Stomach (tissue), 4 donors: ENCODE measurements around the gene CD84.
"Not testable (repeated sequence)": the region's sequence is repeated elsewhere in the genome, so short reads cannot be mapped to it uniquely, and the experiment has no call there.

ENCODE experiments used
- EP300 ChIP-seq: sonication (generic); formaldehyde crosslinking; IDR thresholded peaks from one replicate; pipeline ENCODE4 v1.6.1; 2017; ENCODE audit warnings: antibody characterized with exemption
- POLR2A ChIP-seq, 4 donors: fragments of 450-650 bp; IDR thresholded peaks; one replicate each; pipeline ENCODE4 v1.6.1; 2016; ENCODE audit warnings: antibody characterized with exemption in 4 of 4, control low read depth in 2 of 4, mild to moderate bottlenecking in 1 of 4, moderate library complexity in 1 of 4
- POLR2AphosphoS5 ChIP-seq, 3 donors: sonication (generic); formaldehyde crosslinking; IDR thresholded peaks; one replicate each; pipeline ENCODE4 v1.6.1; 2016; ENCODE audit warnings: antibody characterized with exemption in 3 of 3
- TF ChIP-seq, protein P1 (sequence below), 7 experiments: fragments of 450-650 bp in 4 of 7; fragments of 200-600 bp in 3 of 7; sonication (generic) in 3 of 7; IDR thresholded peaks; one replicate each; pipeline ENCODE4 v1.5.1; 2016 to 2019; ENCODE audit warnings: antibody characterized with exemption in 7 of 7, control low read depth in 2 of 7, mild to moderate bottlenecking in 1 of 7

DNA sequence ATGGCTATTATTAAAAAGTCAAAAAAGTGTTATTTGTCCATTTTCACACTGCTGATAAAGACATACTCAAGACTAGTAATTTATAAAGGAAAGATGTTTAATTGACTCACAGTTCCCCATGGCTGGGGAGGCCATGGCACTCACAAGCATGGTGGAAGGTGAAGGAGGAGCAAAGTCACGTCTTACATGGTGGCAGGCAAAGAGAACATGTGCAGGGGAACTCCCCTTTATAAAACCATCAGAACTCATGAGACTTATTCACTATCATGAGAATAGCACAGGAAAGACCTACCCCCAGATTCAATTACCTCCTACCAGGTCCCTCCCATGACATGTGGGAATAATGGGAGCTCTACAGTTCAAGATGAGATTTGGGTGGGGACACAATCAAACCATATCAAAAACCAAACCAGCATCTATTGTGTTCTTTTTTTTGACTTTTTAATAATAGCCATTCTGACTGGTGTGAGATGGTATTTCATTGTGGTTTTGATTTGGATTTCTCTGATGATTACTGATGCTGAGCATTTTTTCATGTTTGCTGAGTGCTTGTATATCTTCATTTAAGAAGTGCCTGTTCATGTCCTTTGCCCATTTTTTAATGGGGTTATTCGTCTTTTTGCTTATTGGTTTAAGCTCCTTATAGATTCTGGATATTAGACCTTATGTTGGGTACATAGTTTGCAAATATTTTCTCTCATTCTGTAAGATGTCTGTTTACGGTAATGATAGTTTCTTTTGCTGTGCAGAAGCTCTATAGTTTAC lies 80.8 kb downstream of the CD84 start:
- TF ChIP-seq, protein P1, sequence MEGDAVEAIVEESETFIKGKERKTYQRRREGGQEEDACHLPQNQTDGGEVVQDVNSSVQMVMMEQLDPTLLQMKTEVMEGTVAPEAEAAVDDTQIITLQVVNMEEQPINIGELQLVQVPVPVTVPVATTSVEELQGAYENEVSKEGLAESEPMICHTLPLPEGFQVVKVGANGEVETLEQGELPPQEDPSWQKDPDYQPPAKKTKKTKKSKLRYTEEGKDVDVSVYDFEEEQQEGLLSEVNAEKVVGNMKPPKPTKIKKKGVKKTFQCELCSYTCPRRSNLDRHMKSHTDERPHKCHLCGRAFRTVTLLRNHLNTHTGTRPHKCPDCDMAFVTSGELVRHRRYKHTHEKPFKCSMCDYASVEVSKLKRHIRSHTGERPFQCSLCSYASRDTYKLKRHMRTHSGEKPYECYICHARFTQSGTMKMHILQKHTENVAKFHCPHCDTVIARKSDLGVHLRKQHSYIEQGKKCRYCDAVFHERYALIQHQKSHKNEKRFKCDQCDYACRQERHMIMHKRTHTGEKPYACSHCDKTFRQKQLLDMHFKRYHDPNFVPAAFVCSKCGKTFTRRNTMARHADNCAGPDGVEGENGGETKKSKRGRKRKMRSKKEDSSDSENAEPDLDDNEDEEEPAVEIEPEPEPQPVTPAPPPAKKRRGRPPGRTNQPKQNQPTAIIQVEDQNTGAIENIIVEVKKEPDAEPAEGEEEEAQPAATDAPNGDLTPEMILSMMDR (IDR thresholded peaks at IDR 0.05), result not testable (repeated sequence)
- not testable (repeated sequence) for TF ChIP-seq POLR2AphosphoS5 (IDR thresholded peaks at IDR 0.05); POLR2A (IDR thresholded peaks at IDR 0.05); EP300
